NCI-H146 (cell line): Measurements from ENCODE around the gene MEIOB.
"Not testable (repeated sequence)": the region's sequence is repeated elsewhere in the genome, so short reads cannot be mapped to it uniquely, and the experiment has no call there.

Source experiments
- DNase-seq: peaks from one replicate; lab custom pipeline; 2025; lab: John Stamatoyannopoulos, UW

The MEIOB gene

GRCh38 chr16:1907226-1907860, 35.4 kb upstream of the MEIOB start:
- no peak for DNase-seq

- DNase-seq, result no peak
Observed at GRCh38 chr16:1906846-1907165, 34.8 kb upstream of the MEIOB start.

- DNase-seq, result no peak
Observed at GRCh38 chr16:1906055-1906845, 34.3 kb upstream of the MEIOB start.

GRCh38 chr16:1903845-1904840, 32.2 kb upstream of the MEIOB start:
- DNase-seq, result peak; percentile 77

GRCh38 chr16:1903220-1903574, 31.2 kb upstream of the MEIOB start:
- DNase-seq, result no peak

- no peak for DNase-seq
Observed at GRCh38 chr16:1902547-1903219, 30.7 kb upstream of the MEIOB start.

- peak; percentile 98 for DNase-seq
Observed at GRCh38 chr16:1900452-1900774, 28.4 kb upstream of the MEIOB start.

- DNase-seq, result no peak
Observed at GRCh38 chr16:1899641-1900451, 27.9 kb upstream of the MEIOB start.

GRCh38 chr16:1897692-1898091, 25.7 kb upstream of the MEIOB start:
- not testable (repeated sequence) for DNase-seq

- peak; percentile 30 for DNase-seq
Observed at GRCh38 chr16:1895949-1896675, 24.1 kb upstream of the MEIOB start.

GRCh38 chr16:1895068-1895467, 23.1 kb upstream of the MEIOB start:
- DNase-seq, result no peak

GRCh38 chr16:1890708-1891050, 18.7 kb upstream of the MEIOB start:
- no peak for DNase-seq

- no peak for DNase-seq
Observed at GRCh38 chr16:1890024-1890707, 18.2 kb upstream of the MEIOB start.

GRCh38 chr16:1887711-1888354, 15.9 kb upstream of the MEIOB start:
- no peak for DNase-seq

GRCh38 chr16:1884889-1885288, 12.9 kb upstream of the MEIOB start:
- DNase-seq, result no peak

- DNase-seq, result peak; percentile 58
Observed at GRCh38 chr16:1884155-1884760, 12.3 kb upstream of the MEIOB start.

GRCh38 chr16:1881172-1881571, 9.2 kb upstream of the MEIOB start:
- not testable (repeated sequence) for DNase-seq

- peak; percentile 55 for DNase-seq
Observed at GRCh38 chr16:1879477-1879876, 7.5 kb upstream of the MEIOB start.

GRCh38 chr16:1878256-1878655, 6.3 kb upstream of the MEIOB start:
- DNase-seq, result no peak
